ENCODE results near the gene ZDHHC20.

Gene ZDHHC20

DNA sequence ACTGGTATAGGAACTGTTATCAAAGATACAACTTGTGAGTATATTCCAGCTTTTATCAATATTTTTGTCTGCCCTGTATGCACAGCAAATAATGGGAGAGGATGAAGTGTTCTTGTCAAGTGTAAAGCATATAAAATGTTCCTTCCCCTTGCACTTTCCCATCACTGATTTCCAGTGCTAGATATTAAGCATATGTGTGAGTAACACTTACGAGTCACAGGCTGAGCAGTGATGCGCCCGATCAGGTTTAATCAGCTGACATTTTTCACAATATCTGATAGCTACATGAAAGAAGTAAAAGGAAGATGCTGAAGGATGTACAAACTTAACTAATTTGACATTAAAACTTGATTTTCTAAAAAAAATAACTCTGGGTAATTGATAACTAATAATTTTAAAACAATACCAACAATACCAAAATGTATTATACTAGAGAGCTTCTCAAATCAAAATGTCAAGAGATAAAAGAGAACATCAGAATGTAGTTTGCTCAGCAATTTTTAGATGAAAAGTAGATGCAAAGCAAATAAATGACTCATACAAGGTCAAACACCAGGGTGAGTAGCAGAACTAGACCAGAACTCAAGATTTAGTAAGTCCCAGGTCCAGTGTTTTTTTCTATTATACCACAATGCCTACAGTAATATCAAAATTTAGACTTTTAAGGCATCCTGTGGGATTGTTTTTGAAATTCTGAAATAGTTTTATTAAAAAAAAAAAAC lies 56.4 kb downstream of the ZDHHC20 start:
- no peak overlapping the region for H3K27ac ChIP-seq (ENCODE audit: low read length)
- H3K27me3 ChIP-seq (replicated peaks; ENCODE audit: insufficient read depth, low read length) = no peaks in the 10 kb centered on the region
- H3K4me2 ChIP-seq (ENCODE audit: low read depth, low read length) = no peak overlapping the region
- H2AFZ ChIP-seq (ENCODE audit: low read length) = no peak overlapping the region
- no peak overlapping the region for H3K9ac ChIP-seq (ENCODE audit: low read length)
- no peaks in the 10 kb centered on the region for H3K36me3 ChIP-seq (replicated peaks; ENCODE audit: insufficient read depth, low read length)
- no peaks in the 10 kb centered on the region for H4K20me1 ChIP-seq (ENCODE audit: insufficient read depth, low read length)
- TF ChIP-seq, protein P1, sequence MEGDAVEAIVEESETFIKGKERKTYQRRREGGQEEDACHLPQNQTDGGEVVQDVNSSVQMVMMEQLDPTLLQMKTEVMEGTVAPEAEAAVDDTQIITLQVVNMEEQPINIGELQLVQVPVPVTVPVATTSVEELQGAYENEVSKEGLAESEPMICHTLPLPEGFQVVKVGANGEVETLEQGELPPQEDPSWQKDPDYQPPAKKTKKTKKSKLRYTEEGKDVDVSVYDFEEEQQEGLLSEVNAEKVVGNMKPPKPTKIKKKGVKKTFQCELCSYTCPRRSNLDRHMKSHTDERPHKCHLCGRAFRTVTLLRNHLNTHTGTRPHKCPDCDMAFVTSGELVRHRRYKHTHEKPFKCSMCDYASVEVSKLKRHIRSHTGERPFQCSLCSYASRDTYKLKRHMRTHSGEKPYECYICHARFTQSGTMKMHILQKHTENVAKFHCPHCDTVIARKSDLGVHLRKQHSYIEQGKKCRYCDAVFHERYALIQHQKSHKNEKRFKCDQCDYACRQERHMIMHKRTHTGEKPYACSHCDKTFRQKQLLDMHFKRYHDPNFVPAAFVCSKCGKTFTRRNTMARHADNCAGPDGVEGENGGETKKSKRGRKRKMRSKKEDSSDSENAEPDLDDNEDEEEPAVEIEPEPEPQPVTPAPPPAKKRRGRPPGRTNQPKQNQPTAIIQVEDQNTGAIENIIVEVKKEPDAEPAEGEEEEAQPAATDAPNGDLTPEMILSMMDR (IDR thresholded peaks at IDR 0.05; ENCODE audit: low read length) = no peak
- no peak for TF ChIP-seq EZH2phosphoT487 (IDR thresholded peaks at IDR 0.05; ENCODE audit: low read length)
- no peak for TF ChIP-seq EZH2 (optimal IDR thresholded peaks at IDR 0.05; ENCODE audit: low read depth, low read length)
- no peaks in the 10 kb centered on the region for H3K4me1 ChIP-seq (ENCODE audit: low read length)
- H3F3A ChIP-seq (ENCODE audit: insufficient read depth, low read length) = no peaks in the 10 kb centered on the region
- H3K79me2 ChIP-seq (ENCODE audit: low read length) = no peaks in the 10 kb centered on the region
- DNase-seq = no peak
- no peaks in the 10 kb centered on the region for H3K9me2 ChIP-seq (replicated peaks; ENCODE audit: insufficient read depth, low read length)
- no peak overlapping the region for H3K4me3 ChIP-seq (ENCODE audit: low read length)
- no peaks in the 10 kb centered on the region for H3K9me3 ChIP-seq (replicated peaks; ENCODE audit: insufficient read depth, low read length)

DNA sequence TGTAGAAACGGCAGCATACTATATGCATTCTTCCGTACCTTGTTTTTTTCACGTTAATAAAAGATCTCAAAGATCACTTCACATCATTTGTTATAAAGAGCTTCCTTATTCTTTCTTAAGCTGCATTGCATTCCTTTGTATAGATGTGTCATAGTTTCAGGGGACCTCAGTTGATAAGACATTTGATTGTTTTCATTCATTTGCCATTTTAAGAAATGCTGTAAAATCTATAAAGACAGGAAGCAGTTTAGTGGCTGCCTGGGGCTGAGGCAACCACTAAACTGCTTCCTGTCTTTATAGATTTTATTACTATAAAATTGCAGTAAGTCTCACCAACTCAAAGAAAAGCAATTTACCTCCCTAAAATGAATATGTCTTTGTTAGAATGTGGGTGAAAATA lies 59.4 kb downstream of the ZDHHC20 start:
- no peaks in the 10 kb centered on the region for H3K79me2 ChIP-seq (ENCODE audit: low read length)
- H3K9me3 ChIP-seq (replicated peaks; ENCODE audit: insufficient read depth, low read length) = no peaks in the 10 kb centered on the region
- H2AFZ ChIP-seq (ENCODE audit: low read length) = no peak overlapping the region
- no peak overlapping the region for H3K9ac ChIP-seq (ENCODE audit: low read length)
- DNase-seq = no peak
- no peak for TF ChIP-seq EZH2phosphoT487 (IDR thresholded peaks at IDR 0.05; ENCODE audit: low read length)
- TF ChIP-seq, protein P1 (IDR thresholded peaks at IDR 0.05; ENCODE audit: low read length) = no peak
- TF ChIP-seq EZH2 (optimal IDR thresholded peaks at IDR 0.05; ENCODE audit: low read depth, low read length) = no peak
- no peaks in the 10 kb centered on the region for H4K20me1 ChIP-seq (ENCODE audit: insufficient read depth, low read length)
- no peaks in the 10 kb centered on the region for H3K27me3 ChIP-seq (replicated peaks; ENCODE audit: insufficient read depth, low read length)
- H3F3A ChIP-seq (ENCODE audit: insufficient read depth, low read length) = no peaks in the 10 kb centered on the region
- H3K4me1 ChIP-seq (ENCODE audit: low read length) = no peaks in the 10 kb centered on the region
- H3K9me2 ChIP-seq (replicated peaks; ENCODE audit: insufficient read depth, low read length) = no peaks in the 10 kb centered on the region
- H3K36me3 ChIP-seq (replicated peaks; ENCODE audit: insufficient read depth, low read length) = no peaks in the 10 kb centered on the region
- no peak overlapping the region for H3K4me3 ChIP-seq (ENCODE audit: low read length)
- no peak overlapping the region for H3K27ac ChIP-seq (ENCODE audit: low read length)
- H3K4me2 ChIP-seq (ENCODE audit: low read depth, low read length) = no peak overlapping the region

DNA sequence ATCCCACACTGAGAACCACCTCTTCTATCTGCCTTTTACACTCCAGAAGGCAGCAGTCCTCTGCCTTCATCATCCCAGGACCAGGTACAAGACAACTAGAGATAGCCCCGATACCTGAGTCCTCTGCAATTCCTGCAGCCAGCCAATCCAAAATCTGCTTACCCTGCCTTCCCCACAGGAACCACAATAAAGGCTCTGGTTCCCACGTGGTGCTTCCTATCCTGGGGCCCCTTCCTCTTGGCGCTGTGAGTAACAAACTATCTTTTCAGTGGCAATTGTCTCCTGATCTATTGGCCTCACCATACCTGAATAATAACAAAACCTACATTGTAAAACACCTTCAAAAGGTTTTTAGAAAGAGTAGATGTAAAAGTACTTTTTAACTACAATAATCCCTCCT lies 63.1 kb downstream of the ZDHHC20 start:
- no peak overlapping the region for H3K9ac ChIP-seq (ENCODE audit: low read length)
- H3K4me3 ChIP-seq (ENCODE audit: low read length) = no peak overlapping the region
- no peaks in the 10 kb centered on the region for H3K79me2 ChIP-seq (ENCODE audit: low read length)
- H4K20me1 ChIP-seq (ENCODE audit: insufficient read depth, low read length) = no peaks in the 10 kb centered on the region
- H2AFZ ChIP-seq (ENCODE audit: low read length) = no peak overlapping the region
- H3K27ac ChIP-seq (ENCODE audit: low read length) = no peak overlapping the region
- DNase-seq = no peak
- no peaks in the 10 kb centered on the region for H3K9me2 ChIP-seq (replicated peaks; ENCODE audit: insufficient read depth, low read length)
- TF ChIP-seq, protein P1 (IDR thresholded peaks at IDR 0.05; ENCODE audit: low read length) = no peak
- TF ChIP-seq EZH2 (optimal IDR thresholded peaks at IDR 0.05; ENCODE audit: low read depth, low read length) (no peak), EZH2phosphoT487 (IDR thresholded peaks at IDR 0.05; ENCODE audit: low read length) (no peak)
- H3K4me2 ChIP-seq (ENCODE audit: low read depth, low read length) = no peak overlapping the region
- no peaks in the 10 kb centered on the region for H3K4me1 ChIP-seq (ENCODE audit: low read length)
- H3F3A ChIP-seq (ENCODE audit: insufficient read depth, low read length) = no peaks in the 10 kb centered on the region
- H3K27me3 ChIP-seq (replicated peaks; ENCODE audit: insufficient read depth, low read length) = no peaks in the 10 kb centered on the region
- no peaks in the 10 kb centered on the region for H3K36me3 ChIP-seq (replicated peaks; ENCODE audit: insufficient read depth, low read length)
- no peaks in the 10 kb centered on the region for H3K9me3 ChIP-seq (replicated peaks; ENCODE audit: insufficient read depth, low read length)
